HEK293T (cell line): ENCODE results near the gene CALD1.

ENCODE experiments used
- CTCF ChIA-PET: fragments of 350-600 bp; formaldehyde crosslinking; extraction: SDS; loops from one replicate; lab custom pipeline; 2021; ENCODE audit warnings: antibody characterized with exemption, inconsistent platforms; lab: Yijun Ruan, JAX
- POLR2A ChIA-PET: fragments of 350-600 bp; formaldehyde crosslinking; extraction: SDS; loops from one replicate; lab custom pipeline; 2020; ENCODE audit warnings: antibody characterized with exemption, inconsistent platforms; lab: Yijun Ruan, JAX
- DNase-seq: peaks from one replicate; pipeline ENCODE4 v3.0.0; 2012; ENCODE audit warnings: mixed read lengths; ENCODE audit errors: extremely low spot score
- ARNT ChIP-seq: fragments of 450-650 bp; IDR thresholded peaks from 2 replicates; pipeline ENCODE4 v1.6.1; 2017; ENCODE audit warnings: mild to moderate bottlenecking
- BHLHE40 ChIP-seq: fragments of 450-650 bp; IDR thresholded peaks from 2 replicates; pipeline ENCODE4 v1.6.1; 2016; ENCODE audit warnings: mild to moderate bottlenecking, moderate library complexity, borderline replicate concordance
- CTBP1 ChIP-seq: fragments of 450-650 bp; IDR thresholded peaks from 2 replicates; pipeline ENCODE4 v1.6.1; 2016; ENCODE audit warnings: borderline replicate concordance
- ELF4 ChIP-seq: fragments of 450-650 bp; IDR thresholded peaks from 2 replicates; pipeline ENCODE4 v1.6.1; 2017; ENCODE audit warnings: antibody characterized with exemption
- FOXA1 ChIP-seq: fragments of 450-650 bp; IDR thresholded peaks from 2 replicates; pipeline ENCODE4 v1.6.1; 2016; ENCODE audit warnings: mild to moderate bottlenecking
- FOXK2 ChIP-seq: fragments of 450-650 bp; IDR thresholded peaks from 2 replicates; pipeline ENCODE4 v1.6.1; 2016; ENCODE audit warnings: mild to moderate bottlenecking
- FOXM1 ChIP-seq: fragments of 450-650 bp; IDR thresholded peaks from 2 replicates; pipeline ENCODE4 v1.6.1; 2017; ENCODE audit warnings: mild to moderate bottlenecking, borderline replicate concordance
- HDGF ChIP-seq: fragments of 450-650 bp; IDR thresholded peaks from 2 replicates; pipeline ENCODE4 v1.6.1; 2017; ENCODE audit warnings: antibody characterized with exemption, borderline replicate concordance
- L3MBTL2 ChIP-seq: fragments of 450-650 bp; conservative IDR thresholded peaks from 2 replicates; pipeline ENCODE4 v1.6.1; 2016; ENCODE audit warnings: mild to moderate bottlenecking
- LEF1 ChIP-seq: fragments of 450-650 bp; IDR thresholded peaks from 2 replicates; pipeline ENCODE4 v1.6.1; 2017; ENCODE audit warnings: mild to moderate bottlenecking, borderline replicate concordance
- NFRKB ChIP-seq: fragments of 450-650 bp; IDR thresholded peaks from 2 replicates; pipeline ENCODE4 v1.6.1; 2016; ENCODE audit warnings: mild to moderate bottlenecking, moderate library complexity
- SP1 ChIP-seq: fragments of 450-650 bp; IDR thresholded peaks from 2 replicates; pipeline ENCODE4 v1.6.1; 2017
- SUZ12 ChIP-seq: fragments of 450-650 bp; IDR thresholded peaks from 2 replicates; pipeline ENCODE4 v1.6.1; 2016; ENCODE audit warnings: mild to moderate bottlenecking
- TARDBP ChIP-seq: fragments of 450-650 bp; IDR thresholded peaks from 2 replicates; pipeline ENCODE4 v1.6.1; 2016
- ZNF384 ChIP-seq: fragments of 450-650 bp; IDR thresholded peaks from 2 replicates; pipeline ENCODE4 v1.6.1; 2016
- TF ChIP-seq, protein P1 (sequence below): fragments of 450-650 bp; IDR thresholded peaks from 2 replicates; pipeline ENCODE4 v1.6.1; 2016

Gene CALD1

GRCh38 chr7:134825666-134826065 lies 46.2 kb downstream of the CALD1 start:
- POLR2A ChIA-PET = no interaction called here
- TF ChIP-seq LEF1 (no peak), BHLHE40 (no peak), NFRKB (no peak), CTBP1 (no peak), FOXM1 (no peak), ARNT (no peak), FOXA1 (no peak), FOXK2 (no peak), TARDBP (no peak), SUZ12 (no peak), ZNF384 (no peak), L3MBTL2 (no peak), ELF4 (no peak), SP1 (no peak), HDGF (no peak)
- TF ChIP-seq, protein P1, sequence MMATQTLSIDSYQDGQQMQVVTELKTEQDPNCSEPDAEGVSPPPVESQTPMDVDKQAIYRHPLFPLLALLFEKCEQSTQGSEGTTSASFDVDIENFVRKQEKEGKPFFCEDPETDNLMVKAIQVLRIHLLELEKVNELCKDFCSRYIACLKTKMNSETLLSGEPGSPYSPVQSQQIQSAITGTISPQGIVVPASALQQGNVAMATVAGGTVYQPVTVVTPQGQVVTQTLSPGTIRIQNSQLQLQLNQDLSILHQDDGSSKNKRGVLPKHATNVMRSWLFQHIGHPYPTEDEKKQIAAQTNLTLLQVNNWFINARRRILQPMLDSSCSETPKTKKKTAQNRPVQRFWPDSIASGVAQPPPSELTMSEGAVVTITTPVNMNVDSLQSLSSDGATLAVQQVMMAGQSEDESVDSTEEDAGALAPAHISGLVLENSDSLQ = no peak
- CTCF ChIA-PET = no interaction called here
- no peak for DNase-seq

GRCh38 chr7:134826105-134826504 lies 46.7 kb downstream of the CALD1 start:
- ChIA-PET CTCF (no interaction called here), POLR2A (no interaction called here)
- no peak for TF ChIP-seq FOXA1
- TF ChIP-seq BHLHE40 = no peak
- no peak for TF ChIP-seq ELF4
- no peak for TF ChIP-seq FOXM1
- no peak for TF ChIP-seq LEF1
- TF ChIP-seq HDGF = no peak
- no peak for TF ChIP-seq L3MBTL2
- no peak for TF ChIP-seq SUZ12
- TF ChIP-seq ZNF384 = no peak
- no peak for TF ChIP-seq CTBP1
- TF ChIP-seq, protein P1 = no peak
- TF ChIP-seq NFRKB = no peak
- TF ChIP-seq SP1 = no peak
- no peak for TF ChIP-seq FOXK2
- no peak for TF ChIP-seq ARNT
- no peak for TF ChIP-seq TARDBP
- no peak for DNase-seq

DNA sequence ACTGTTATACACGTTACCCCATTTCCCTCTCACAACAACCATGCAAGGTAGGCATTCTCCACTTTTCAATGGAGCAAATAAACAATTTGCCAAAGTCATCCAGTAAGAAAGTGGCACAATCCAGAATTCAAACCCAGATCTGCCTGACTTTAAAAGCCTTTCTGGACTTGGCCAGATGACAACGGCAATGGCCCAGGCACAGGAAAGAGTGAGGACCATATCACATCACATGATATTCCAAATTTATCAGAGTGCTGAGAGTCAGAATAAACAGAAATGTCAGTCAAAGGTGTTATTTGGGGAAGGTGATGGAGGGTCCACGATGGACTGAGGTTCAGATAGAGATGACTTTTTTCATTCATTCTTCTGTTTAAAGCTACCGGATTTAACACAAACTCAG lies 48.0 kb downstream of the CALD1 start:
- TF ChIP-seq ELF4 (no peak), NFRKB (no peak), SUZ12 (no peak), LEF1 (no peak), ARNT (no peak), BHLHE40 (no peak), ZNF384 (no peak), HDGF (no peak), FOXA1 (no peak)
- TF ChIP-seq, protein P1 = no peak
- DNase-seq = no peak
- ChIA-PET CTCF (no interaction called here), POLR2A (no interaction called here)

GRCh38 chr7:134827889-134828288 lies 48.5 kb downstream of the CALD1 start:
- no peak for DNase-seq
- TF ChIP-seq FOXA1 = no peak
- ChIA-PET CTCF (no interaction called here), POLR2A (no interaction called here)

DNA sequence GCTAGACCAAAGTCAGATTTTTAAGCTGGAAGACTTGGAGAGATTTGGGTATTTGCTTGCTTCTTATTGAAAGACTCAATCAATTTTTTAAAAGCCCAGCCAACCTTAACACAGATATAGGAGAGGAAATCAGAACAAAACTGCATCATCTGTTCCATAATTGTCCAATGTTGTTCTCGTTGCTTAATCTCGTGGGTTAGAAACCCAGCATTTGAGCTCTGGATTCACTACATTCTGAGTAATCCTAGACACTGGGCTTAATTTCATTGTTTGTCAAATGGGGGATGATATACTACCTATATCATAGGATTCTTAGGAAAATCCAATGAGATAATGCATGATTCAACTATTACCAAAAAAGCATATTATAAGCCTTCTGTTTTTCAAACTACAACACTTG lies 48.9 kb downstream of the CALD1 start:
- POLR2A ChIA-PET = no interaction called here
- CTCF ChIA-PET = no interaction called here
- no peak for TF ChIP-seq FOXA1
- TF ChIP-seq ELF4 = no peak
- no peak for TF ChIP-seq ZNF384
- TF ChIP-seq ARNT = no peak
- TF ChIP-seq, protein P1 = no peak
- no peak for TF ChIP-seq TARDBP
- TF ChIP-seq NFRKB = no peak
- TF ChIP-seq L3MBTL2 = no peak
- no peak for TF ChIP-seq SUZ12
- no peak for TF ChIP-seq SP1
- TF ChIP-seq FOXK2 = no peak
- TF ChIP-seq FOXM1 = no peak
- TF ChIP-seq LEF1 = no peak
- no peak for DNase-seq

DNA sequence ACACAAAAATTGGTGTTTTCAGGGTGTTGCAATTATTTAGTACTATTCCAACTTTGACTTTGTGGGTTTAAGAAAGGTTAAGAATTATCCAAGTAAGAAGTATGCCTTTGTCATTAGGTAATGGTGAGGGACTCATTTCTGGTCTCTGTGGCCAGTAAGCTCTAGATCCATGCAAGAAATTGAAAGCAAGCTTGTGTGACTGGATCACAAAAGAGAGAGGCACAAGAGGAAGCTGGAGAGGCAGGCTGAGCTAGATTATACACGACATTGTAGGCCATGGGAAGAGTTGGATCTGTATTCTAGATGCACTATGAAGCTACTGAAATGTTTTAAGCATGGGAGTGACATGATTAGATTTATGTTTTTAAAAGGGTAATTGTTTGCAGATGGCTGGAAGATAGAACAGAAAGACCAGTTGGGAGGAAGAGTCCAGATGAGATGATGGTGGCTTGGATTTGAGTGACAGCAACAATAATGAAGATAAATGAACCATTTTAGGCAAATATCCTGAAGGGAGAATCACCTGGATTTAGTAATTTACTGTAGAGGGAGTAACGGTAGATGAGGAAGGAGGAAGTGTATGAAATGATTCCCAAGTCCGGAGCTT lies 50.0 kb downstream of the CALD1 start:
- no peak for DNase-seq
- ChIA-PET CTCF (no interaction called here), POLR2A (no interaction called here)
- no peak for TF ChIP-seq TARDBP
- no peak for TF ChIP-seq SUZ12
- TF ChIP-seq, protein P1 = peak; percentile 42
